ENCODE results near the gene MITD1.

Gene MITD1

GRCh38 chr2:99153921-99154604 is 26.8 kb downstream of the MITD1 start:
- no peak for TF ChIP-seq CTCF (IDR thresholded peaks at IDR 0.05)

GRCh38 chr2:99152199-99152895 is 28.5 kb downstream of the MITD1 start:
- TF ChIP-seq CTCF (IDR thresholded peaks at IDR 0.05), result no peak

GRCh38 chr2:99150706-99151105 is 30.2 kb downstream of the MITD1 start:
- no peak for TF ChIP-seq CTCF (IDR thresholded peaks at IDR 0.05)

- no peak for TF ChIP-seq CTCF (IDR thresholded peaks at IDR 0.05)
Measured at GRCh38 chr2:99141110-99142108, 39.4 kb downstream of the MITD1 start, which contains the start of gene C2orf15. C2orf15 (plus strand) TSS chr2:99141707; CDS start chr2:99150559, 8,852 bp downstream.

GRCh38 chr2:99140860-99141109 is 40.1 kb downstream of the MITD1 start:
- TF ChIP-seq CTCF (IDR thresholded peaks at IDR 0.05), result no peak

GRCh38 chr2:99140056-99140859 is 40.6 kb downstream of the MITD1 start:
- TF ChIP-seq CTCF (IDR thresholded peaks at IDR 0.05), result no peak

- no peak for TF ChIP-seq CTCF (IDR thresholded peaks at IDR 0.05)
Measured at GRCh38 chr2:99139003-99139402, 41.9 kb downstream of the MITD1 start.
